Stimulated activated CD4-positive, alpha-beta T cell treated with anti-CD3 and anti-CD28 coated beads, Interleukin-2, amount 100 ng/mL, for 24 hours (primary cell): ENCODE measurements around the gene LDAH.
"Not testable (repeated sequence)": the region's sequence is repeated elsewhere in the genome, so short reads cannot be mapped to it uniquely, and the experiment has no call there.

Source experiments
- DNase-seq, 2 donors: peaks; one replicate each; pipeline ENCODE4 v3.0.0-alpha.2; 2020

Gene LDAH

DNA sequence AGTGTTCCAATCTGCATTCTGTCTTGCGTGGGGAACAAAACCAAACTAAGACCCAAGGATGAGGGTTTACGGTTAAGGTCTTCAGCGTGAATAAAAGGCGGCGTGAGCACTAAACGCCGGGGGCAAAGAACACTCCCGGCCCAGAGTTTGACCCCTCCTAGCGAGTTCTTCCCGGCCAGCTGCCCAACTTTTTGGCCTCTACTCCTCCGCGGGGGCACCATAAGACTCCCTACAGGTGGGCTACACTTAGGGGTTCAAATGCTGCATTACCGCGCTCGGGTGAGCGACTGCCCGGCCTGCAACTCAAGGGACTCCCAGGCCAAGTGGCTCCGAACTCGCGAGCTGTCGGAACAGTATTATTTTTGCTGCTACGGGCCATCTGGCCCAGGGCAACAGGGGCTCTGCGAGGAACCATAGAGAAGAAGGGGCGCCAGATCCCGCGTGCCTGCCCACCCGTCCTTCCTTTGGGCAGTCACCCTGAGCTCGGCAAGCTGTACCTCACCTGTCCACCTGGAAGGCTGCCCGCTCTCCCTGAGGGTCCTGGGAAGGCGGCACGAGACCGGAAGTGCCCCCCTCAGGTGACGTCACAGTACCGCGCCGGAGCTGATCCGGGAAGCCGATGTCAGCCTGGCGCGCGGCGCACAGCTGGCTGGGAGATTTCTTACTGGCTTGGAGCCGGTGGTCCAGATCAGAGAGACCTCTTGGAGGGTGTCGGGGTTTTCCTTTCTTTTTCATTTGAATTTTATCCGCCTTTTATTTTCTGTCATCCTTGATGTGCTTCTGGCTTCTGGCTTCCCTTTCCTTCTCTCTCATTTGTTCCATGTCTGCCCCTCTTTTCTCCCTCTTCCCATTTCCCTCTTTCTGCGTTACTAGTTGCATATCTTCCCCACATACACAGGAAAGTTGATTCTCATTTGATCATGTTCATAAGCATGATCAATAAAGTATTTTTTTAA is at the start of gene LDAH:
Gene LDAH, minus strand, starts transcription at position 567 of the 956 bp plus-strand sequence. CDS start 21,638 bp downstream, outside the sequence.
- peak; percentile 85 to 88 for DNase-seq

- peak; percentile 59 to 71 for DNase-seq
Observed at GRCh38 chr2:20868377-20868776, 45.5 kb upstream of the LDAH start.

GRCh38 chr2:20862850-20863249 is 39.9 kb upstream of the LDAH start:
- DNase-seq, result no peak

DNA sequence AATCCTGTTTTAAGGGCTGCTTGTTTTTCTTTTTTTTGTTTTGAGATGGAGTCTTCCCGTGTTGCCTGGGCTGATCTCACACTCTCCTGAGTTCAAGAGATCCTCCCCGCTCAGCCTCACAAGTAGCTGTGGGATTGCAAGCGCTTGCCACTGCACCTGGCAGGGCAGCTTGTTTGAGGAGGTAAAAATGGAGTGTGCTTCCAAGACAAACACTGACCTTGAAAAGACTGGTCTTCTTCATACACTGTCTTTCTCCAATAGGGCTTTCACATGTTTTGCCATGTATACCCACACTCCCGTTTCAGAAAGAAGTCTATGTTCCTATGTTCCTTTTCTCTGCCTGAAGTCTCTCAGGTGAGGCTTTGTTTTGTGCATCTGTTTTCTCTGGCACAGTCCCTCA is 32.6 kb upstream of the LDAH start:
- no peak for DNase-seq

DNA sequence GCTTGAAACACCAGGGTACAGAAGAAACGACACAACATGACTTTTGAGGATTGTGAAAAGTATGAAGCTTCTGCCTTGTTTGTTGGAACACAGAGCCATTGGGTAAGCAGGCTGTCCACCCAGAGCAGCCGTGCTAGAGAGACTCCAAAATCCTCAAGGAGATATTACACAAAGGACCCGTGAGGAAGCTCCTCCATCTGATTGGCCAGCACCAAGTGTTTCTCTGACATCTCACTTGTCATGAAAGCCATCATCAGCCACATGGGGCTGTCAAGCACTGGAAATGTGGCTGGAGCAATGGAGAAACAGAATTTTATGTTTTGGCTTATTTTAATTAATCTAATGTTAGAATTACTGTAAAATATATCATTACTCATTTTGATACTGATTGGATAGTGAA is 29.8 kb upstream of the LDAH start:
- no peak for DNase-seq

DNA sequence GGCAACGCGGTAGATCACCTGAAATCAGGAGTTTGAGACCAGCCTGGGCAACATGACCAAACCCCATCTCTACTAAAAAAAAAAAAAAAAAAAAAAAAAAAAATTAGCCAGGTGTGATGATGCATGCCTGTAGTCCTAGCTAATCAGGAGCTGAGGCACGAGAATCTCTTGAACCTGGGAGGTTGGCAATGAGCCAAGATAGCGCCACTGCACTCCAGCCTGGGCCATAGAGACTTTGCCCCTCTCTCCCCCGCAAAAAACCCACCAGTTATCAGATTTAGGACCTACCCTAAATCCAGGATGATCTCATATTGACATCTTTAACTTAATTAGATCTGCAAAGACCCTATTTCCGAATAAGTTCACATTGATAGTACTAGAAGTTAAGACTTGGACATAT is 29.2 kb upstream of the LDAH start:
- DNase-seq, result no peak

GRCh38 chr2:20844246-20844645 is 21.3 kb upstream of the LDAH start:
- DNase-seq, result no peak

DNA sequence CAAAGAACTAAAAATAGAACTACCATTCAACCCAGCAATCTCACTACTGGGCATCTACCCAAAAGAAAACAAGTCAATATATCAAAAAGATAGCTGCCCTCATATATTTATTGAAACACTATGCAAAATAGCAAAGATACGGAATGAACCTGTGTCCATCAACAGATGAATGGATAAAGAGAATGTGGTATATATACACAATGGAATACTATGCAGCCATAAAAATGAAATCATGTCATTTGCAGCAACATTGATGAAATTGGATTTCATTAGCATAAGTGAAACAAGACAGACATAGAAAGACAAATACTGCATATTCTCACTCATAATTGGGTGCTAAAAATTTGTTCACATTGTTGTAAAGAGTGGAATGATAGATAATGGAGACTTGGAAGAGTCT is 16.2 kb upstream of the LDAH start:
- no peak for DNase-seq

DNA sequence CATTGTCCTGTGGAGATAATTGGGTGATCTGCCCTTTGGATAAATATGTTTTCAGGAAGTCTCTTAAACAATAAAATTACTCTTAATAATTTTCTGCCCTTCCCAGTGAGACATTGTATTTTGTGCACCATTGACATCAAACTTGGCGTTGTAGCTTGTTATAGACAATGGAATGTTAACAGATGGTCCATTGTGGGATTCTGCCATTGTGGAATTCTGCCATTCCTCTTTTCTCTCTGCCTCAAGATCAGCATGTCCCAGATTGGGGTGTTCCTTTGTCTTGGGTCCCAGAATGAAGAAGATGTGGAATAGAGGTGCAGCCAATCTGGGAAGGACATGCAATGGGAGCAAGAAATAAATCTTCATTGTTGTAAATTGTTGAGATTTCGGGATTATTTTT is 15.1 kb upstream of the LDAH start:
- DNase-seq, result no peak

DNA sequence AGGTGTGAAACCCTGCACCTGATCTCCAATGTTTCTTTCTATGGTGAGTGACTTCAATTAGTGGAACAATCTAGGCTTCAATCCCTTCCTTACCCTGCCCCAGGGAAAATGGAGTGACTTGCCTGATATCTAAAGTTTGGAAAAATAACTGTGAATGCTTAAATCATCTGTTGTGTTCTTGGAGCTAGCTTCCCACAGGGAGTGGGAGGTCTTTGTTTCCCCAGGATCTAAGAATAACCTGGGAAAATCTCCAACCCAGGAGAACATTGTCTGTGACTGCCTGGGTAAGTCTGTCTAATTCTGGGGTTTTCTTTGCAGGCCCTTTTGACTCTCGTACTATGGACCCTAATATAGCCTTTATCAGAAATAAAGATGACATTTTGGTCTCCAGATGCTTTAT is 13.6 kb upstream of the LDAH start:
- no peak for DNase-seq

DNA sequence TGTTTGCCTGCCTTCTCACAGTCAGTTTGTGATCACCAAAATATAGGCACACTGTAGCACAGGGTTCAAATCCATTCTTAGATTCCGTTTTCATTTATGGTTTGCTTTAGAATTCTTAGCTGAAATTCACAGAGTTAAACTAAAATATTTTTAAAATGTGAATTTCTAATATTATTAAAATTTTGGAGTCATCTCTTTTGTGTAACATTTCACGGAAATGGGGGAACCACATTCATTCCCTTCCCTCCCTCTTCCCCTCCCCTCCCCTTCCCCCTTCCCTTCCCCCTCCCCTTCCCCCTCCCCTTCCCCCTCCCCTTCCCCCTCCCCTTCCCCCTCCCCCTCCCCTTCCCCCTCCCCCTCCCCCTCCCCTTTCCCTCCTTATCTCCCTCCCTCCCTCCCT is 11.4 kb upstream of the LDAH start:
- no peak for DNase-seq

DNA sequence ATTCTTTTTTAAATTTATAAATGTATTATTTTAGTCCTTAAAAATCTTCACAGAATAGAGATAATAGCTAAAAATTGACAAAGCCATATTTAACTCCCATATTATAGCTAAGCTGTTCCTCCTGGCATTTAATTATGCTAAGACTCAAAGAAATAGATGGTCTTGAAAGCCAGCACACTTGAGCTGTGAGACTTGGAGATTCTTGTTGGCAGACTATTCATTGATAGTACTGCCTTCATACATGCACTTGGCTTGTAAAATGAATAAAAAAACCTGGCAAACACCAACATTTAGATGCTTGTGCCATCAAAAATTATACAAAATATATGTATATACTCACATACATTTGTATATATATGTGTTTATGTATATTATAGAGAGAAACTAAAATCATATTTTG is 9.7 kb upstream of the LDAH start:
- DNase-seq, result no peak

GRCh38 chr2:20829861-20830260 is 7.0 kb upstream of the LDAH start:
- no peak for DNase-seq

GRCh38 chr2:20823917-20824316 is 1.0 kb upstream of the LDAH start:
- no peak for DNase-seq

DNA sequence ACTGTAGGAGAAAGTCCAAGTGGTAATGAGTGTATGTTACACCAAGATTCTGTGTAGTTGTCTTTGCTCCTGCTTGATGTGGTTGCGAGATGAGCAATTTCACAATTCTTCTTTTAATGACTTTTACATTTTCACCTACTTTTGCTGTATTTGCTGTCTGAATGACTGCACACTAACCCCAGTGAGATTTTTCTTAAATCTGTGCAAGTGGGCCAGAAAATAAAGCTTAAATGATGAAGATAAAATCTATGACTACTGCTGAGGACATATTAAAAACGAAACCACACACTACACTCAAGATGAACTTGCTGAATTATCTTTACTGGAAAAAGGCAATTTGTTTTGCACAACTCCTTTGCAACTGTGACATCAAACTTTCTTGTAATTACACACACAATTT is 4.1 kb downstream of the LDAH start:
- no peak for DNase-seq

- no peak for DNase-seq
Observed at GRCh38 chr2:20815216-20815615, 7.7 kb downstream of the LDAH start.

DNA sequence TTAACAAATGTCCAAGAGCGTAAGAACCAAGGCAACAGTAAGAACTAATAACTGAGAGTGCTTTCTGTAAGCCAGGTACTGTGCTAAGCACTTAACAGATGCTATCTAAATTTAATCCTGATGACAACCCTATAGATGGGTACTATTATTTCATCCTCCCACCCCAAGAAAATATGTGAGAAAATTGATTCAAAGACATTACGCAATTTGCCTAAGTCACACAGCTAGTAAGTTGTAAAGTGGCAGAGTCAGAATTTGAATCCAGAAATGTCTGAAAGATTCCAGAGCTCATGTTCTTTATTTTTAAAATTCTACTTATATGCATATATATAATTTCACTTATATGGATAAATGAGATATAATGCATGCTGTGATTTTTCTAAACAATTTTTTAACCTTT is 10.1 kb downstream of the LDAH start:
- DNase-seq, result no peak

GRCh38 chr2:20806286-20806685 is 16.6 kb downstream of the LDAH start:
- DNase-seq, result no peak

DNA sequence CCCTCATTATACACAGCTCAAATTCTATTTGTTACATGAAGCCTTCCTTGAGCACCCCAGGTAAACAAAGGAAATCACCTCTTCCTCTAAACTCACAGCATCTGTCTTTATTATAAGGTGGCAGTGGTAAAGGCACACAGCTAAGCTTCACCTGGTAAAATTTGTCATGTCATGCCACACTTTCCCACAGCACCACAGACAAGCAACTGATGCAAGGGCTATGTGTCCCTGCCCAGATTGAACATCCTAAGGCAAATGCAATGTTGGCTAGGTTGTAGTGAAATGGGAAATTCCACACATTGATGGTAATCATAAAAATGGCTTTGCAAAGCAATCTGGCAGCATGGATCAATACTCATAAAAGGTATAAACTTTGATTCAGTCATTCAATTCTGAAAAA is 18.9 kb downstream of the LDAH start:
- DNase-seq, result no peak

GRCh38 chr2:20803226-20803682 is 19.6 kb downstream of the LDAH start:
- DNase-seq, result no peak

- DNase-seq, result no peak
Observed at GRCh38 chr2:20797096-20797495, 25.8 kb downstream of the LDAH start.

GRCh38 chr2:20796374-20796791 is 26.5 kb downstream of the LDAH start:
- no peak for DNase-seq

GRCh38 chr2:20793944-20794343 is 29.0 kb downstream of the LDAH start:
- not testable (repeated sequence) for DNase-seq

- DNase-seq, result peak; percentile 17 to 23
Observed at GRCh38 chr2:20781656-20782265, 41.1 kb downstream of the LDAH start.
